GM10248 (cell line): Measurements from ENCODE around the gene FAM50A.

Experiments
- CTCF ChIA-PET: fragments of 300-600 bp; sonication (Branson Sonifier 250); formaldehyde crosslinking; extraction: SDS; loops from one replicate; lab custom pipeline; 2021; ENCODE audit warnings: antibody characterized with exemption; lab: Yijun Ruan, JAX
- POLR2A ChIA-PET: fragments of 350-650 bp; sonication (Branson Sonifier 250); formaldehyde crosslinking; extraction: SDS; loops from one replicate; lab custom pipeline; 2020; ENCODE audit warnings: antibody characterized with exemption; lab: Yijun Ruan, JAX
- DNase-seq: peaks from one replicate; pipeline ENCODE4 v3.0.0; 2012; ENCODE audit errors: extremely low spot score
- TF ChIP-seq, protein P1 (sequence below): IDR thresholded peaks from 2 replicates; pipeline ENCODE4 v1.5.1; 2012; ENCODE audit warnings: mild to moderate bottlenecking, low read depth; ENCODE audit errors: extremely low read depth, missing control alignments, control extremely low read depth

Gene FAM50A

DNA sequence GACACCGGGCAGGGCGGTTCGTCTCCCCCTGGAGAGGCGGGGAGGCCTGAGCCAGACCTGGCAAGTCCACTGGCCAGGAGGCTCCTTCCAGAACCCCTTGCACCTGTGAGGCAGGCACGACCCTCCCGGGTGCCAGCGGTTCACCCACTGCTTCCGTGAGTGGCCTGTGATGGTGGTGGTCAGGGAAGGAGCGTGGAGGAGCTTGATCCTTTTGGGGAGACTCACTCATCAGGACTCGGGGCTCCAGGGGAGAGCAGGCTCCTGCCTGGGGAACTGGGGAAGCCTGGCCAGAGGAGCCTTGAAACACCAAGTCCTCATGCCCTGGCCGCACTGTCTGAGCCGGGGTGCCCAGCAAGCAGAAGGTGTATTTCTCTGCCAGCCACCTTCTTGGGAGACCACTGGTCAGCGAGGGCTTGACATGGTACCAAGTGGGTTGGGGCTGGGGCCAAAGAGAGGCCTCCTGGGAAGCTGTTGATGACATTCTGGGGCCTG, 860 bp downstream of the FAM50A start:
- no peak for DNase-seq
- CTCF ChIA-PET, result no interaction called here
- POLR2A ChIA-PET, result no interaction called here
- TF ChIP-seq, protein P1, sequence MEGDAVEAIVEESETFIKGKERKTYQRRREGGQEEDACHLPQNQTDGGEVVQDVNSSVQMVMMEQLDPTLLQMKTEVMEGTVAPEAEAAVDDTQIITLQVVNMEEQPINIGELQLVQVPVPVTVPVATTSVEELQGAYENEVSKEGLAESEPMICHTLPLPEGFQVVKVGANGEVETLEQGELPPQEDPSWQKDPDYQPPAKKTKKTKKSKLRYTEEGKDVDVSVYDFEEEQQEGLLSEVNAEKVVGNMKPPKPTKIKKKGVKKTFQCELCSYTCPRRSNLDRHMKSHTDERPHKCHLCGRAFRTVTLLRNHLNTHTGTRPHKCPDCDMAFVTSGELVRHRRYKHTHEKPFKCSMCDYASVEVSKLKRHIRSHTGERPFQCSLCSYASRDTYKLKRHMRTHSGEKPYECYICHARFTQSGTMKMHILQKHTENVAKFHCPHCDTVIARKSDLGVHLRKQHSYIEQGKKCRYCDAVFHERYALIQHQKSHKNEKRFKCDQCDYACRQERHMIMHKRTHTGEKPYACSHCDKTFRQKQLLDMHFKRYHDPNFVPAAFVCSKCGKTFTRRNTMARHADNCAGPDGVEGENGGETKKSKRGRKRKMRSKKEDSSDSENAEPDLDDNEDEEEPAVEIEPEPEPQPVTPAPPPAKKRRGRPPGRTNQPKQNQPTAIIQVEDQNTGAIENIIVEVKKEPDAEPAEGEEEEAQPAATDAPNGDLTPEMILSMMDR, result no peak

DNA sequence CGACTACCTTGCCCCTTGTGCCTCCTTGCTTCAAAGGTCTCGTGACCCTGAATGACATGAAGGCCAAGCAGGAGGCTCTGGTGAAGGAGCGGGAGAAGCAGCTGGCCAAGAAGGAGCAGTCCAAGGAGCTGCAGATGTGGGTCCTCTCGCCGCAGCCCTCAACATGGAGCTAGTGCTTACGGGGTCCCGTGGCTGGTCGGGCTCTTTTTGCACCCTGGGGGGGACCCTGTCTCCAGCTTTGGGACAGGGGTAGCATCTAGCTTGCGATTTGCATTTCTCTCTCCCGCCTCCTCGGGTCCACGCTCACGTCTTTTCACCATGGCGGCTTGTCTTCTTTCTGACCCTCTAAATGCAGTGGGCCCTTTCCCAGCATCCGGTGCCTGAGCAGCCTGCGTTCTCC, 1.8 kb downstream of the FAM50A start:
- TF ChIP-seq, protein P1, result no peak
- no peak for DNase-seq
- POLR2A ChIA-PET, result interaction anchor here (1.4 kb wide), 1 partner anchor 45 kb away, joined by 4 read pairs; the partner anchor contains the start of gene SLC10A3
- CTCF ChIA-PET, result no interaction called here

DNA sequence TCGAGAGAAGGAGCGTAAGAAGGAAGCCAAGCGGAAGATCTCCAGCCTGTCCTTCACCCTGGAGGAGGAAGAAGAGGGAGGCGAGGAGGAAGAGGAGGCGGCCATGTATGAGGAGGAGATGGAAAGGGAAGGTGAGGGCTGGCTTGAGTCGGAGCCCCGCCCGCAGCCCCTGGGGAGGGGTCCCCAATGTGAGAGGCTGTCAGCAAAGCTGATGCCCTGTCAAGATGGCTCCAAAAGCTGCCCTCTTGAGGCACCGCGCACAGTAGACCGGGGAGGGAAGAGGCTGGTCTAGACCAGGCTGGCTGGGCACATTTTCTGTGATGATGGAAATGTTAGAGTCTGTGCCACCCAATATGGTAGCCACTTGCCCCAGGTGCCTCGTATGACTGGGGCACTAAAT, 2.5 kb downstream of the FAM50A start:
- POLR2A ChIA-PET, result interaction anchor here (0.6 to 1.4 kb wide), 2 partner anchors 32 to 44 kb away, joined by 3 to 4 read pairs; partner anchors contain the start of genes LAGE3 and SLC10A3
- DNase-seq, result no peak
- CTCF ChIA-PET, result no interaction called here
- TF ChIP-seq, protein P1, result no peak

DNA sequence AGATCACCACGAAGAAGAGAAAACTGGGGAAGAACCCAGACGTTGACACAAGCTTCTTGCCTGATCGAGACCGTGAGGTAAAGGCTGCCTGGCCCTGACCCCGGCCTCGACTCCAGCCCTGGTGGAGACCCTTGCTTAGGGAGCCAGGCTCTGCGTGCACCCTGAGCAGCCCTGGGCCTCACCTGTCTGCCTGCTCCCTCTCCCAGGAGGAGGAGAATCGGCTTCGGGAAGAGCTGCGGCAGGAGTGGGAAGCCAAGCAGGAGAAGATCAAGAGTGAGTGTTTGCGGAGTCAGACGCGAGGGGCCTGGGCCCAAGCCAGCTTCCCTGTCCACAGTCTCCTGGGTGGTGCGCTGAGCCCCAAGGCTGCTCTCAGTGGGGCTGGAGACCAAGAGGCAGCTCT, 4.5 kb downstream of the FAM50A start:
- CTCF ChIA-PET, result no interaction called here
- TF ChIP-seq, protein P1, result no peak
- POLR2A ChIA-PET, result no interaction called here
- DNase-seq, result no peak

DNA sequence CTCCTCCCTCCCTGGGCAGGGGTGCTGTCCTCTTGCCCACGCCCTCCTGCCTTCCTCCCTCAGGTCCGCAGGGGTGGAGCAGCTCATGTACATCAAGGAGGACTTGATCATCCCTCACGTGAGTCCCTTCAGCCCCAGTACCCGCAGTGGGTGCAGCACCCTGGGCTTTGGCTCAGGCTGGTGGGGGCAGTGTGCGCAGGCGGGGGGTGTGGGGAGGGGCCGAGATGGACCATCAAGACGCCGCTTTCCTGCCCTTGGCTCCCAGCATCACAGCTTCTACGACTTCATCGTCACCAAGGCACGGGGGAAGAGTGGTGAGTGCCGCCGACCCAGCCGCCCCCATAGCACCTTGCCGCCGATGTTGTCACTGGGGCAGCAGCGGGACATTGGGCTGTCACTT, 5.7 kb downstream of the FAM50A start:
- no peak for DNase-seq
- TF ChIP-seq, protein P1, result no peak
- ChIA-PET CTCF (no interaction called here), POLR2A (no interaction called here)

DNA sequence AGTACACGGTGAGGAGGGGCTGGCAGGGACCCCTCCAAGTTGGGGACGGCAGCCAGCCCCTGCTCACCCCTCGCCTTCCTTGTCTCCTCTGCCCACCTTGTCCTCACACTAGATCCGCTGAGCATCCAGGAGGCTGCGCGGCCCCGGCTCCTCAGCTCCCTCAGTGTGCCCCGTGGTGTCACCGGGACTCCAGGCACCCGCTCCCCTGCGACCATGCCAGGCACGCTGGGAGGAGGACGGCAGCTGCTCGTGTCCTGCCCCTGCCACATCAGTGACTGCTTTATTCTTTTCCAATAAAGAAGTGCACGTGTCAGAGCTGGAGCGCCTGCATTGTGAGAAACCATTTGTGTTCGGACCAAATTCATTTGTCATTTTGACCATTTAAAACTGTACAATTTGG, 6.4 kb downstream of the FAM50A start:
- POLR2A ChIA-PET, result no interaction called here
- CTCF ChIA-PET, result no interaction called here
- TF ChIP-seq, protein P1, result no peak
- DNase-seq, result no peak
